Stimulated activated CD4-positive, alpha-beta T cell treated with anti-CD3 and anti-CD28 coated beads, Interleukin-4, amount 100 ng/mL, for 1 hour (primary cell): ENCODE results near the gene PRR23E.

ENCODE experiments used
- DNase-seq: peaks from one replicate; pipeline ENCODE4 v3.0.0-alpha.2; 2020

PRR23E gene

GRCh38 chr3:127192576-127193232 lies at the start of gene PRR23E:
Gene PRR23E, plus strand, starts transcription at chr3:127193131. Its CDS starts 3,555 bp downstream, at chr3:127196686.
- DNase-seq = no peak

GRCh38 chr3:127143172-127143571 lies 49.8 kb upstream of the PRR23E start:
- DNase-seq = no peak

GRCh38 chr3:127144631-127145030 lies 48.3 kb upstream of the PRR23E start:
- no peak for DNase-seq

- DNase-seq = no peak
Measured at GRCh38 chr3:127145266-127145665, 47.7 kb upstream of the PRR23E start.

- DNase-seq = no peak
Measured at GRCh38 chr3:127147291-127147885, 45.5 kb upstream of the PRR23E start.

GRCh38 chr3:127149621-127150310 lies 43.2 kb upstream of the PRR23E start:
- no peak for DNase-seq

- no peak for DNase-seq
Measured at GRCh38 chr3:127150513-127151250, 42.2 kb upstream of the PRR23E start.

- no peak for DNase-seq
Measured at GRCh38 chr3:127151251-127151564, 41.7 kb upstream of the PRR23E start.

GRCh38 chr3:127151992-127152650 lies 40.8 kb upstream of the PRR23E start:
- no peak for DNase-seq

- no peak for DNase-seq
Measured at GRCh38 chr3:127152684-127153505, 40.0 kb upstream of the PRR23E start.

- DNase-seq = no peak
Measured at GRCh38 chr3:127153506-127153815, 39.5 kb upstream of the PRR23E start.

- no peak for DNase-seq
Measured at GRCh38 chr3:127156338-127157050, 36.4 kb upstream of the PRR23E start.

- no peak for DNase-seq
Measured at GRCh38 chr3:127157171-127157828, 35.6 kb upstream of the PRR23E start.

- DNase-seq = no peak
Measured at GRCh38 chr3:127158614-127159229, 34.2 kb upstream of the PRR23E start.

GRCh38 chr3:127159543-127159942 lies 33.4 kb upstream of the PRR23E start:
- no peak for DNase-seq

- no peak for DNase-seq
Measured at GRCh38 chr3:127161236-127161635, 31.7 kb upstream of the PRR23E start.

GRCh38 chr3:127161973-127162579 lies 30.9 kb upstream of the PRR23E start:
- DNase-seq = no peak

- DNase-seq = no peak
Measured at GRCh38 chr3:127162947-127163645, 29.8 kb upstream of the PRR23E start.

- DNase-seq = no peak
Measured at GRCh38 chr3:127164615-127165014, 28.3 kb upstream of the PRR23E start.

- DNase-seq = no peak
Measured at GRCh38 chr3:127165036-127165435, 27.9 kb upstream of the PRR23E start.
